ENCODE results near the gene NETO1. TPM values are rescaled to one million over a fixed set of nuclear protein-coding genes. Genes with fewer than 3 reads are reported as not detected.
A peak's percentile ranks its signal among the peaks of the same experiment; 100 is the strongest.

Gene NETO1
- total RNA-seq, 1 experiment from 2014 or later, result 12.9 TPM

- Histone ChIP-seq H3K9me2 (replicated peaks; ENCODE audit: low read length) (no peaks in the 10 kb centered on the region), H4K20me1 (ENCODE audit: low read length) (no peaks in the 10 kb centered on the region), H3K36me3 (ENCODE audit: low read depth, low read length) (no peaks in the 10 kb centered on the region), H3K4me1 (ENCODE audit: insufficient read depth, low read length) (no peaks in the 10 kb centered on the region), H3K9me3 (ENCODE audit: low read length) (no peaks in the 10 kb centered on the region), H3K4me2 (ENCODE audit: low read length) (no peak overlapping the region), H3K4me3 (ENCODE audit: low read length) (no peak overlapping the region), H3K9ac (ENCODE audit: low read length) (no peak overlapping the region), H3K27ac (ENCODE audit: low read length) (no peak overlapping the region), H2AFZ (ENCODE audit: low read length) (no peak overlapping the region), H3K27me3 (ENCODE audit: low read length) (no peaks in the 10 kb centered on the region), H3K79me2 (ENCODE audit: low read length) (no peaks in the 10 kb centered on the region), H3F3A (ENCODE audit: low read length, unreplicated experiment) (no peaks in the 10 kb centered on the region)
- ATAC-seq (no peak), DNase-seq (no peak)
- BruUV-seq (replicated peaks), result no TSS peak
- POLR2A ChIA-PET (ENCODE audit: unreplicated experiment), result no interaction called here
- CTCF ChIA-PET, result no interaction called here
- intact Hi-C loops (cut with micrococcal nuclease), result no loop called here
- TF ChIP-seq CTCF (conservative IDR thresholded peaks at IDR 0.05; ENCODE audit: low read depth, low read length) (no peak), EZH2phosphoT487 (IDR thresholded peaks at IDR 0.05; ENCODE audit: borderline replicate concordance, low read length) (no peak), EZH2 (IDR thresholded peaks at IDR 0.05; ENCODE audit: low read length, unreplicated experiment) (no peak)
Observed at GRCh38 chr18:72822202-72822601, 45.6 kb downstream of the NETO1 start.

- Histone ChIP-seq H3K9ac (ENCODE audit: low read length) (no peak overlapping the region), H3K4me2 (ENCODE audit: low read length) (no peak overlapping the region), H3F3A (ENCODE audit: low read length, unreplicated experiment) (no peaks in the 10 kb centered on the region), H4K20me1 (ENCODE audit: low read length) (no peaks in the 10 kb centered on the region), H3K4me3 (ENCODE audit: low read length) (no peak overlapping the region), H3K27ac (ENCODE audit: low read length) (no peak overlapping the region), H3K36me3 (ENCODE audit: low read depth, low read length) (no peaks in the 10 kb centered on the region), H3K27me3 (ENCODE audit: low read length) (no peaks in the 10 kb centered on the region), H2AFZ (ENCODE audit: low read length) (no peak overlapping the region), H3K9me2 (replicated peaks; ENCODE audit: low read length) (no peaks in the 10 kb centered on the region), H3K79me2 (ENCODE audit: low read length) (no peaks in the 10 kb centered on the region), H3K9me3 (ENCODE audit: low read length) (no peaks in the 10 kb centered on the region), H3K4me1 (ENCODE audit: insufficient read depth, low read length) (no peaks in the 10 kb centered on the region)
- no peak for ATAC-seq
- ChIA-PET CTCF (interaction anchor here (0.6 kb wide), 1 partner anchor 21 kb away, joined by 3 read pairs; no protein-coding TSS in a partner anchor), POLR2A (ENCODE audit: unreplicated experiment) (no interaction called here)
- TF ChIP-seq EZH2phosphoT487 (IDR thresholded peaks at IDR 0.05; ENCODE audit: borderline replicate concordance, low read length), result no peak
- no peak for TF ChIP-seq CTCF (conservative IDR thresholded peaks at IDR 0.05; ENCODE audit: low read depth, low read length)
- TF ChIP-seq EZH2 (IDR thresholded peaks at IDR 0.05; ENCODE audit: low read length, unreplicated experiment), result no peak
- intact Hi-C loops (cut with micrococcal nuclease), result no loop called here
- BruUV-seq (replicated peaks), result no TSS peak
- DNase-seq, result no peak
Observed at GRCh38 chr18:72820571-72820970, 47.2 kb downstream of the NETO1 start.

- Histone ChIP-seq H3K9me2 (replicated peaks; ENCODE audit: low read length) (no peaks in the 10 kb centered on the region), H3K79me2 (ENCODE audit: low read length) (no peaks in the 10 kb centered on the region), H4K20me1 (ENCODE audit: low read length) (no peaks in the 10 kb centered on the region), H3K4me3 (ENCODE audit: low read length) (no peak overlapping the region), H3K9ac (ENCODE audit: low read length) (no peak overlapping the region), H3K27ac (ENCODE audit: low read length) (no peak overlapping the region), H3K4me1 (ENCODE audit: insufficient read depth, low read length) (no peaks in the 10 kb centered on the region), H3K36me3 (ENCODE audit: low read depth, low read length) (no peaks in the 10 kb centered on the region), H3K27me3 (ENCODE audit: low read length) (no peaks in the 10 kb centered on the region), H3K9me3 (ENCODE audit: low read length) (no peaks in the 10 kb centered on the region), H3K4me2 (ENCODE audit: low read length) (no peak overlapping the region), H2AFZ (ENCODE audit: low read length) (no peak overlapping the region), H3F3A (ENCODE audit: low read length, unreplicated experiment) (no peaks in the 10 kb centered on the region)
- peak; percentile 58 for ATAC-seq
- ChIA-PET POLR2A (ENCODE audit: unreplicated experiment) (no interaction called here), CTCF (interaction anchor here (0.5 to 0.7 kb wide), 4 partner anchors 29 to 872 kb away, joined by 3 to 4 read pairs (median 3); no protein-coding TSS in a partner anchor)
- intact Hi-C loops (cut with micrococcal nuclease), result loop anchor here (5.0 kb wide), 1 partner anchor 318 kb away; no protein-coding TSS in a partner anchor
- peak; percentile 11 for DNase-seq
- BruUV-seq (replicated peaks), result no TSS peak
- TF ChIP-seq EZH2 (IDR thresholded peaks at IDR 0.05; ENCODE audit: low read length, unreplicated experiment) (no peak), CTCF (conservative IDR thresholded peaks at IDR 0.05; ENCODE audit: low read depth, low read length) (peak; percentile 53; the same call in 1 of the 2 replicates), EZH2phosphoT487 (IDR thresholded peaks at IDR 0.05; ENCODE audit: borderline replicate concordance, low read length) (no peak)
Observed at GRCh38 chr18:72819050-72819449, 48.7 kb downstream of the NETO1 start.

Measured in PC-3 (cell line).